Measurements from ENCODE around the gene BDKRB1. TPM values are rescaled to one million over a fixed set of nuclear protein-coding genes. Genes with fewer than 3 reads are reported as not detected.

The BDKRB1 gene
- total RNA-seq, 1 donor from 2014 or later = not detected

DNA sequence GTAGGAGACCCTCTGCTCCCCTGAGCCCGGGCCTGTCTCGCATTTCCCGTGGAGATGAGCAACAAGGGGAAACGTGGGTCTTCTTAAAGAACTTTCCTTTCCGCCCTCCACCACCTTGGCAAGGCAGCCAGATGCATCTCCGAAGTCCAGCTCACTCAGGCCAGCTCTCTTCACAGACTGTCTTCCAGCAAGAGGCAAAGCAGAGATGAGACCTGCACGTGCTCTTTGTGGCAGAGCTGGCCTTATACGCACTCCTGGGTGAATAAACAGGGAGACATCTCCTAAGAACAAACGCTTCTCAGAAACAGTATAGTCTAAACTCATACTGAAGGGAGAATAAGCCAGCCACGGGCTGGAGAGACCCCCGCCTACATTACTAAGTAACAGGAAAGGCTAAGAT, 1.3 kb upstream of the BDKRB1 start:
- DNase-seq (ENCODE audit: low spot score in 2 of 2) = no peak
- intact Hi-C loops (cut with DNase I) = no loop called here
- Histone ChIP-seq H3K4me1 (no peaks in the 10 kb centered on the region), H3K27ac (no peak overlapping the region), H3K27me3 (no peaks in the 10 kb centered on the region), H3K9me3 (peaks cover 0 to 5% of the 10 kb centered on the region in 2 donors), H3K4me3 (no peak overlapping the region), H3K36me3 (no peaks in the 10 kb centered on the region)
- TF ChIP-seq, protein P1, sequence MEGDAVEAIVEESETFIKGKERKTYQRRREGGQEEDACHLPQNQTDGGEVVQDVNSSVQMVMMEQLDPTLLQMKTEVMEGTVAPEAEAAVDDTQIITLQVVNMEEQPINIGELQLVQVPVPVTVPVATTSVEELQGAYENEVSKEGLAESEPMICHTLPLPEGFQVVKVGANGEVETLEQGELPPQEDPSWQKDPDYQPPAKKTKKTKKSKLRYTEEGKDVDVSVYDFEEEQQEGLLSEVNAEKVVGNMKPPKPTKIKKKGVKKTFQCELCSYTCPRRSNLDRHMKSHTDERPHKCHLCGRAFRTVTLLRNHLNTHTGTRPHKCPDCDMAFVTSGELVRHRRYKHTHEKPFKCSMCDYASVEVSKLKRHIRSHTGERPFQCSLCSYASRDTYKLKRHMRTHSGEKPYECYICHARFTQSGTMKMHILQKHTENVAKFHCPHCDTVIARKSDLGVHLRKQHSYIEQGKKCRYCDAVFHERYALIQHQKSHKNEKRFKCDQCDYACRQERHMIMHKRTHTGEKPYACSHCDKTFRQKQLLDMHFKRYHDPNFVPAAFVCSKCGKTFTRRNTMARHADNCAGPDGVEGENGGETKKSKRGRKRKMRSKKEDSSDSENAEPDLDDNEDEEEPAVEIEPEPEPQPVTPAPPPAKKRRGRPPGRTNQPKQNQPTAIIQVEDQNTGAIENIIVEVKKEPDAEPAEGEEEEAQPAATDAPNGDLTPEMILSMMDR (IDR thresholded peaks at IDR 0.05) = no peak

DNA sequence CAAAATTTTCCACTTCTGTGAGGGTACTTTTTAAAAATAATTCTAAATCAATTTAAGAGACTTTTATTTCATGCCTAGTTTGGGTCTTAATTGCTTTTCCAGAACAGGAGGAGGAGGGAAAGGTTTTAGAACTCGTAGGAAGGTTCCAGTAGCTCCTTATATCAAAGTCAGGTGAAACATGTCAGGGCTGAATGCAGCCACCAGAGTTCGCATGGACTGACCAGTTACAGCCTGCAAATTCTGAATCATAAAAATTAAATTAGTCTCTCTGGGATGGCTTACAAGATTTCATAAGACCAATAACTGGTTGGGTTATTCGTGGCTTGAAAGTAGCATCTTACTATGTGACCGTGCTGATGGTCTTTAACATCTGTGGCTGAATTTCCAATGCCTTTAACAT, 397 bp downstream of the BDKRB1 start:
- no peak for DNase-seq (ENCODE audit: low spot score in 2 of 2)
- TF ChIP-seq, protein P1 (IDR thresholded peaks at IDR 0.05) = no peak
- intact Hi-C loops (cut with DNase I) = no loop called here
- Histone ChIP-seq H3K27me3 (no peaks in the 10 kb centered on the region), H3K27ac (no peak overlapping the region), H3K4me3 (no peak overlapping the region), H3K9me3 (peaks cover 0 to 5% of the 10 kb centered on the region in 2 donors), H3K4me1 (no peaks in the 10 kb centered on the region), H3K36me3 (no peaks in the 10 kb centered on the region)

DNA sequence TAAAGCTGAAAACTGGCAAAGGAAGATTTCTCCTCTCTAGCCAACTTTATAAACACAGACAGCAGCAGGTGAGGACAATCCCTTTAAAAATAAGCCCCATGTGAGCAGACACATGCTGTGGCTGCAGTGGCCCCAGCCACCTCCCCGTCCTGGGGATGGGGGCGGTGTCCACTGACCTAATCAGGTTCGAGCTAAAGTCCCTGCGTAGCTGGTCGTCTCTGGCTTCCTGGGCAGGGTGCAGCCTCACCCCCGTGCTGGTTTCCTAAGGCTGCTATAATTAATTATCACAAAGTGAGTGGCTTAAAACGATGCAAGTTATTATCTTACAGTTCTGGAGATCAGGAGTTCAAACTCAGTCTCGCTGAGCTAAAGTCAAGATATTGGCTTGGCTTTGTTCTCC, 1.0 kb downstream of the BDKRB1 start:
- H3K9me3 ChIP-seq = peaks cover 0 to 5% of the 10 kb centered on the region in 2 donors
- no peaks in the 10 kb centered on the region for H3K27me3 ChIP-seq
- no peak overlapping the region for H3K27ac ChIP-seq
- TF ChIP-seq, protein P1 (IDR thresholded peaks at IDR 0.05) = no peak
- no peaks in the 10 kb centered on the region for H3K4me1 ChIP-seq
- no peak overlapping the region for H3K4me3 ChIP-seq
- intact Hi-C loops (cut with DNase I) = no loop called here
- no peak for DNase-seq (ENCODE audit: low spot score in 2 of 2)
- no peaks in the 10 kb centered on the region for H3K36me3 ChIP-seq

DNA sequence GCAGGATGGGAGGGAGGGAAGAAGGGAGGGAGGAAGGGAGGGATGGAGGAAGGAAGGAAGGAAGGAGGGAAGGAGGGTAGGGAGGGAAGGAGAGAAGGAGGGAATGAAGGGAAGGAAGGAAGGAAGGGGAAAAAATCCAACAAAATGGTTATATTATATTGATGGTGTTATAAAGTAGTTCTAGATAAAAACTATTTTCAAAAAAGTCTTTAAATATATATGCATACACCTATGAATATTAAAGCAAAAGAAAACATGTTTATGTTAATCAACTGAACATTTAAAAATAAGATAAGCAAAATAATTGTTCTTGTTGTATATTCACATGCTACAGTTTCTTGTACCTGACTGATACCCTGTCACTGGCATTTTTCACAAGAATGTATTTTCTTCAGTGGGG, 1.9 kb downstream of the BDKRB1 start:
- no peaks in the 10 kb centered on the region for H3K4me1 ChIP-seq
- peaks cover 0 to 5% of the 10 kb centered on the region in 2 donors for H3K9me3 ChIP-seq
- H3K27ac ChIP-seq = no peak overlapping the region
- H3K4me3 ChIP-seq = no peak overlapping the region
- no peaks in the 10 kb centered on the region for H3K27me3 ChIP-seq
- TF ChIP-seq, protein P1 (IDR thresholded peaks at IDR 0.05) = no peak
- no peaks in the 10 kb centered on the region for H3K36me3 ChIP-seq
- no peak for DNase-seq (ENCODE audit: low spot score in 2 of 2)
- intact Hi-C loops (cut with DNase I) = no loop called here

DNA sequence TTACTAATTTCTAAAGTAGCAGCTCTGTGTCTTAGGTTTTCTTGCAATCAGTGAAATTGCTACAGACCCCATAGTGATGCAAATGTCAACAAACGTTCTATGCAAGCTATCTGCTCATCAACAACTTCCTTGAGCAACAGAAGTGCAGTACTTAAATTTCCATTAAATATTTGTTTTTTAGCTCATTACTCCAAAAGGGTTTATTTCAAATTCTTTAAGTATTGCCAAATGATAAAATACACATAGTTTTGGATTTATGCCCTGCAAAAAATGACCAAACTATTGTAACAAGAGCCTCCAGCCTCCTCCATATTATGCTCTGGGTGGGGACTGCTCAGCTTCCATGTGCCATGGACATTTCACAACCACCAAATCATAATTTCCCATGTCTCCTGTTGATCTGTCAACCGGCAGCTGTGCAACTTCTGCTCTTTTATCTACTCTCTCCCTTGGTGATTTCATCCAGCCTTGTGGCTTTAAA, 4.4 kb downstream of the BDKRB1 start:
- Histone ChIP-seq H3K36me3 (no peaks in the 10 kb centered on the region), H3K4me1 (no peaks in the 10 kb centered on the region), H3K4me3 (no peak overlapping the region), H3K27me3 (no peaks in the 10 kb centered on the region), H3K27ac (no peak overlapping the region), H3K9me3 (peaks cover 0 to 5% of the 10 kb centered on the region in 2 donors)
- intact Hi-C loops (cut with DNase I) = no loop called here
- TF ChIP-seq, protein P1 (IDR thresholded peaks at IDR 0.05) = no peak
- DNase-seq (ENCODE audit: low spot score in 2 of 2) = no peak

DNA sequence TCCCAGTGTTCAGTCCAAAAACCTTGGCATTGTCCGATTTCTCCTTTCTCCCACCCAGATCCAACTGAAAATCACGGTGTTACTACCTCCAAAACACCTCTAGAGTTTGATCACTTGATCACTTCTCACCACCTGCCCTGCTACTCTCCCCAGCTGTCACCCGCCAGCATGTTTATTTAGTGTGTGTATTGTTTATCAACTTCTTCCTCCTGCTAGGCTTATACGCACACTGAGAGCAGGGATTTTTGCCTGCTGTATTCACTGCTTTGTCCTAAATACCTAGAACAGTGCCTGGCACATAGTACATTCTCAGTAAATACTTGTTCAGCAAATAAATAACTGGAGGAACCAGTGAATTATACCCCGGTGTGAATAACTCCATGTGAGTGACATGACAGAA, 5.0 kb downstream of the BDKRB1 start:
- Histone ChIP-seq H3K27ac (no peak overlapping the region), H3K27me3 (no peaks in the 10 kb centered on the region), H3K4me3 (no peak overlapping the region), H3K4me1 (no peaks in the 10 kb centered on the region), H3K9me3 (peaks cover 0 to 5% of the 10 kb centered on the region in 2 donors), H3K36me3 (no peaks in the 10 kb centered on the region)
- intact Hi-C loops (cut with DNase I) = no loop called here
- TF ChIP-seq, protein P1 (IDR thresholded peaks at IDR 0.05) = no peak
- no peak for DNase-seq (ENCODE audit: low spot score in 2 of 2)

Data from ascending aorta (tissue), 2 donors.